Measurements from ENCODE around the gene HDAC4.

DNA sequence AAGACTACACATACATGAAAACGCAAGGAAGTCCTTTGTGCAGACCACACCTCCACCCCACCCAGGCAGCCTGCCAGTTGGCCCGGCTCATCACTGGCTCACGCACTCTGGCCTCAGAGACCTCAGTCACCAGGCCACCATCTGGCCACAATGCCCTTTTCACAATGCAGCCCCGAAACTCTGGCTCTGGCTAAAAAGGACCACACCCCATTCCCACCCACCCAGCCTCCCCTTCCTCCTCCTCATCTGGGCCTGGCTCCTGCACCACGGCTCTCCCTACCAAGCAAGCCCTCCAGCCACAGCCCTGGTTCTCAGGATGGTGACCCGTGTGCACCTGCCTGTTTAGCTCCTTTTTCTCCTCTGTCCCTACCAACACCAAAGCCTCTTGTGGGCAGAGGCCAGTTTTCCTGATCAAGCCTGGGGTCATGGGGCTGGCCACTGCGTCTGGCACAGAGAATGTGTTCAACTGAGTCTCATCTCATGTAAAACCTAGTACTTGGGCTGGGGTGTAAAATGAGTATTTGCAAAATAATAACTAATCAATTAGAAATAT is 7.4 kb downstream of the HDAC4 start:
- TF ChIP-seq, protein P1, sequence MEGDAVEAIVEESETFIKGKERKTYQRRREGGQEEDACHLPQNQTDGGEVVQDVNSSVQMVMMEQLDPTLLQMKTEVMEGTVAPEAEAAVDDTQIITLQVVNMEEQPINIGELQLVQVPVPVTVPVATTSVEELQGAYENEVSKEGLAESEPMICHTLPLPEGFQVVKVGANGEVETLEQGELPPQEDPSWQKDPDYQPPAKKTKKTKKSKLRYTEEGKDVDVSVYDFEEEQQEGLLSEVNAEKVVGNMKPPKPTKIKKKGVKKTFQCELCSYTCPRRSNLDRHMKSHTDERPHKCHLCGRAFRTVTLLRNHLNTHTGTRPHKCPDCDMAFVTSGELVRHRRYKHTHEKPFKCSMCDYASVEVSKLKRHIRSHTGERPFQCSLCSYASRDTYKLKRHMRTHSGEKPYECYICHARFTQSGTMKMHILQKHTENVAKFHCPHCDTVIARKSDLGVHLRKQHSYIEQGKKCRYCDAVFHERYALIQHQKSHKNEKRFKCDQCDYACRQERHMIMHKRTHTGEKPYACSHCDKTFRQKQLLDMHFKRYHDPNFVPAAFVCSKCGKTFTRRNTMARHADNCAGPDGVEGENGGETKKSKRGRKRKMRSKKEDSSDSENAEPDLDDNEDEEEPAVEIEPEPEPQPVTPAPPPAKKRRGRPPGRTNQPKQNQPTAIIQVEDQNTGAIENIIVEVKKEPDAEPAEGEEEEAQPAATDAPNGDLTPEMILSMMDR (IDR thresholded peaks at IDR 0.05): no peak
- TF ChIP-seq NFYB (CRISPR knock-in tag; conservative IDR thresholded peaks at IDR 0.05; ENCODE audit: low read depth): no peak
- TF ChIP-seq, protein P2, sequence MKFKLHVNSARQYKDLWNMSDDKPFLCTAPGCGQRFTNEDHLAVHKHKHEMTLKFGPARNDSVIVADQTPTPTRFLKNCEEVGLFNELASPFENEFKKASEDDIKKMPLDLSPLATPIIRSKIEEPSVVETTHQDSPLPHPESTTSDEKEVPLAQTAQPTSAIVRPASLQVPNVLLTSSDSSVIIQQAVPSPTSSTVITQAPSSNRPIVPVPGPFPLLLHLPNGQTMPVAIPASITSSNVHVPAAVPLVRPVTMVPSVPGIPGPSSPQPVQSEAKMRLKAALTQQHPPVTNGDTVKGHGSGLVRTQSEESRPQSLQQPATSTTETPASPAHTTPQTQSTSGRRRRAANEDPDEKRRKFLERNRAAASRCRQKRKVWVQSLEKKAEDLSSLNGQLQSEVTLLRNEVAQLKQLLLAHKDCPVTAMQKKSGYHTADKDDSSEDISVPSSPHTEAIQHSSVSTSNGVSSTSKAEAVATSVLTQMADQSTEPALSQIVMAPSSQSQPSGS (CRISPR knock-in tag; IDR thresholded peaks at IDR 0.05; ENCODE audit: borderline replicate concordance, low read depth): no peak
- TF ChIP-seq ESRRA (CRISPR knock-in tag; IDR thresholded peaks at IDR 0.05; ENCODE audit: borderline replicate concordance): no peak
- no peak for TF ChIP-seq RELA (CRISPR knock-in tag; IDR thresholded peaks at IDR 0.05; ENCODE audit: borderline replicate concordance)
- TF ChIP-seq, protein P3, sequence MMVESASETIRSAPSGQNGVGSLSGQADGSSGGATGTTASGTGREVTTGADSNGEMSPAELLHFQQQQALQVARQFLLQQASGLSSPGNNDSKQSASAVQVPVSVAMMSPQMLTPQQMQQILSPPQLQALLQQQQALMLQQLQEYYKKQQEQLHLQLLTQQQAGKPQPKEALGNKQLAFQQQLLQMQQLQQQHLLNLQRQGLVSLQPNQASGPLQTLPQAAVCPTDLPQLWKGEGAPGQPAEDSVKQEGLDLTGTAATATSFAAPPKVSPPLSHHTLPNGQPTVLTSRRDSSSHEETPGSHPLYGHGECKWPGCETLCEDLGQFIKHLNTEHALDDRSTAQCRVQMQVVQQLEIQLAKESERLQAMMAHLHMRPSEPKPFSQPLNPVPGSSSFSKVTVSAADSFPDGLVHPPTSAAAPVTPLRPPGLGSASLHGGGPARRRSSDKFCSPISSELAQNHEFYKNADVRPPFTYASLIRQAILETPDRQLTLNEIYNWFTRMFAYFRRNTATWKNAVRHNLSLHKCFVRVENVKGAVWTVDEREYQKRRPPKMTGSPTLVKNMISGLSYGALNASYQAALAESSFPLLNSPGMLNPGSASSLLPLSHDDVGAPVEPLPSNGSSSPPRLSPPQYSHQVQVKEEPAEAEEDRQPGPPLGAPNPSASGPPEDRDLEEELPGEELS (CRISPR knock-in tag; IDR thresholded peaks at IDR 0.05): no peak

All from WTC11 (cell line).